ENCODE measurements around the gene NAB1.

NAB1 gene

GRCh38 chr2:190653931-190654330, 5.0 kb downstream of the NAB1 start:
- intact Hi-C loops (cut with DNase I; ENCODE audit: low total_unique reads), result no loop called here

DNA sequence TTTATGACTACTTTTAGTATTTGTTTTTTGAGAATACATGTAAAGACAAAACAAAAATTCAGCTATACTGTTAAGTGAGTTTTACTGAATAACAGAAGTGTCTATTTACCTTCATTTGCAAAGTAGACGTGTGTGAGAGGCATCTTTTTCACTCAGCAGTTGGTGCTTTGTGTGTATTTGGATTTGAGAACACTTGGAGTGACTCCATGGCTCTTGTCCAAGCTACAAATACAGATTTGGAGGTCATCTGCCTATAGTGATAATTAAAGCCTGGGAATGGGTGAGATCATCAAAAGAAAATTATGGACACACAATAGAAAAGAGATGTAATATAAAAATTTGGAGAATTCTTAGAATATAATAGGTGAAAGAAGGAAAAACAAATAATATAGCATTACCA, 6.2 kb downstream of the NAB1 start:
- no peak for TF ChIP-seq CTCF (IDR thresholded peaks at IDR 0.05)
- peaks cover 0 to 94% (median 42%) of the 10 kb centered on the region in 4 donors for H3K4me1 ChIP-seq
- no peaks in the 10 kb centered on the region for H3K27me3 ChIP-seq
- no peaks in the 10 kb centered on the region for H3K9me3 ChIP-seq
- intact Hi-C loops (cut with DNase I; ENCODE audit: low total_unique reads), result no loop called here
- H3K27ac ChIP-seq, result peak overlapping the region in 1 of 2 donors; percentile 5
- H3K4me3 ChIP-seq, result no peak overlapping the region
- no peak for DNase-seq
- peaks cover 0 to 8% (median 4%) of the 10 kb centered on the region in 3 donors for H3K36me3 ChIP-seq

More at GRCh38 chr2:190653931-190654330, 5.0 kb downstream of the NAB1 start:
- no peak for TF ChIP-seq CTCF (IDR thresholded peaks at IDR 0.05)
- H3K27me3 ChIP-seq, result no peaks in the 10 kb centered on the region
- H3K9me3 ChIP-seq, result no peaks in the 10 kb centered on the region
- no peaks in the 10 kb centered on the region for H3K36me3 ChIP-seq
- H3K4me3 ChIP-seq, result no peak overlapping the region
- H3K4me1 ChIP-seq, result peaks cover 0 to 86% (median 40%) of the 10 kb centered on the region in 4 donors
- no peak overlapping the region for H3K27ac ChIP-seq
- no peak for DNase-seq

- intact Hi-C loops (cut with DNase I; ENCODE audit: low total_unique reads), result no loop called here
- Histone ChIP-seq H3K27ac (peak overlapping the region in 1 of 2 donors; percentile 5), H3K27me3 (no peaks in the 10 kb centered on the region), H3K4me1 (peaks cover 0 to 91% (median 42%) of the 10 kb centered on the region in 4 donors), H3K9me3 (no peaks in the 10 kb centered on the region), H3K36me3 (peaks cover 0 to 8% (median 4%) of the 10 kb centered on the region in 3 donors), H3K4me3 (no peak overlapping the region)
- DNase-seq, result no peak
- no peak for TF ChIP-seq CTCF (IDR thresholded peaks at IDR 0.05)
Measured at GRCh38 chr2:190655570-190655969, 6.7 kb downstream of the NAB1 start.

DNA sequence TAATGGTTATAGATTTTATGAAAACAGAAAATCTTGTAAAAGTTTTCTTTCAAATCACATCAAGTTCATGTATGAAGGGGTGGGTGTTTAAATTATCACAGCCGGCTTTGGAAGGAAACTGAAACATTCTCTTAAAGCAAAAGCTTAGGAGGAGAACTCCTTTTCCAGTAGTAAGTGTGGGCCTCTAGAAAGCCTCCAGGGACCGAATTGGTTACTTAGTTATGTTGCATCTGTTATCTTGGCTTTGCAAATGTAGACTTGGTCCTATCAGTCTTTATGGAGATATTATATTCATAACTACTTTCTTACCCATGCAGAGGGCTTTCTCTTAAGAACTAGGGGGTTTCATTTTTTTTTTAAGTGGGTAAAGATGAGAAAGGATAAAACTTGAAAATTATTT, 7.4 kb downstream of the NAB1 start:
- H3K4me3 ChIP-seq, result no peak overlapping the region
- intact Hi-C loops (cut with DNase I; ENCODE audit: low total_unique reads), result no loop called here
- peaks cover 0 to 8% (median 4%) of the 10 kb centered on the region in 3 donors for H3K36me3 ChIP-seq
- DNase-seq, result no peak
- H3K4me1 ChIP-seq, result peaks cover 0 to 91% (median 39%) of the 10 kb centered on the region in 4 donors
- H3K27ac ChIP-seq, result peak overlapping the region in 1 of 2 donors; percentile 5
- no peak for TF ChIP-seq CTCF (IDR thresholded peaks at IDR 0.05)
- no peaks in the 10 kb centered on the region for H3K9me3 ChIP-seq
- no peaks in the 10 kb centered on the region for H3K27me3 ChIP-seq

DNA sequence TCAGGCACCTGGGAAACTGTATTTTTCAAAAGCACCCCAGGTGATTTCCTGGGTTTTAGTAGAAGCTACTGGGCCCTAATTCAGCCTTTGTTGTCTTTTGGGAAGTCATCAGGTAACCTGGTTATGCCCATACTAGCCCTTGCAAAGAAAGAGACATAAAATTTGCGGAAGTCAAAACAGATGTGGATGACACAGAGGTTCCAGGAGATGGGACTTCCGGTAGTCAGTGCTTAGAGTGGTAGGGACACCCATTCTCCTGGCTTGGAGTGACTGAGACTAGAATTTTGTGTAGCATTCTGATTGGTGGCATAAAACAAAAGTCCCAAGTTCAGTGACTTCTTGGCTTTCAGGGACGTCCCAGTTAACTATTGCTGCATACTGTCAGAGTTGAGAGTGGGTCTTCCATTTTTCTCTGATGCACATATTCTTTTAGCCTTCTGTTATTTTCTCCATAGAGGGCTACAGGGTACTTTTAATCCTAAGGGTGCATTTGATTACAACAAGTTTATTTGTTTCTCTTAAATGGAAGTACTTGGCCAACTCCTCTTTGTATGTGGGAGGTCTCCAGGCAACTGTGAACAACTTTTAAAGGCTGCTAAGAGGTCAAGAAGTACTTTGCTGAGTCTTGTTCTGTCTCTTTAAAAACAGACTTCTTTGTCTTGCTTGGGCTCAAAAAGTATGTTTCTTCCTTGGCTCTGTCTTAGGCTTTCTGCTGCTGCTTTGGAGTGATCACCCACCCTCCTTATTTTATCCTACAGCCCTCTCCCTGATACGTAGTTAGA, 8.8 kb downstream of the NAB1 start:
- H3K4me3 ChIP-seq, result no peak overlapping the region
- intact Hi-C loops (cut with DNase I; ENCODE audit: low total_unique reads), result no loop called here
- H3K27me3 ChIP-seq, result no peaks in the 10 kb centered on the region
- no peaks in the 10 kb centered on the region for H3K9me3 ChIP-seq
- no peak for DNase-seq
- H3K4me1 ChIP-seq, result peaks cover 0 to 91% (median 39%) of the 10 kb centered on the region in 4 donors
- no peak overlapping the region for H3K27ac ChIP-seq
- H3K36me3 ChIP-seq, result peaks cover 0 to 8% (median 4%) of the 10 kb centered on the region in 3 donors
- TF ChIP-seq CTCF (IDR thresholded peaks at IDR 0.05), result no peak
